Measurements from ENCODE around the gene LDLRAD2. TPM values are rescaled to one million over a fixed set of nuclear protein-coding genes. Genes with fewer than 3 reads are reported as not detected.

The LDLRAD2 gene
- total RNA-seq, 1 donor from 2014 or later, result not detected

DNA sequence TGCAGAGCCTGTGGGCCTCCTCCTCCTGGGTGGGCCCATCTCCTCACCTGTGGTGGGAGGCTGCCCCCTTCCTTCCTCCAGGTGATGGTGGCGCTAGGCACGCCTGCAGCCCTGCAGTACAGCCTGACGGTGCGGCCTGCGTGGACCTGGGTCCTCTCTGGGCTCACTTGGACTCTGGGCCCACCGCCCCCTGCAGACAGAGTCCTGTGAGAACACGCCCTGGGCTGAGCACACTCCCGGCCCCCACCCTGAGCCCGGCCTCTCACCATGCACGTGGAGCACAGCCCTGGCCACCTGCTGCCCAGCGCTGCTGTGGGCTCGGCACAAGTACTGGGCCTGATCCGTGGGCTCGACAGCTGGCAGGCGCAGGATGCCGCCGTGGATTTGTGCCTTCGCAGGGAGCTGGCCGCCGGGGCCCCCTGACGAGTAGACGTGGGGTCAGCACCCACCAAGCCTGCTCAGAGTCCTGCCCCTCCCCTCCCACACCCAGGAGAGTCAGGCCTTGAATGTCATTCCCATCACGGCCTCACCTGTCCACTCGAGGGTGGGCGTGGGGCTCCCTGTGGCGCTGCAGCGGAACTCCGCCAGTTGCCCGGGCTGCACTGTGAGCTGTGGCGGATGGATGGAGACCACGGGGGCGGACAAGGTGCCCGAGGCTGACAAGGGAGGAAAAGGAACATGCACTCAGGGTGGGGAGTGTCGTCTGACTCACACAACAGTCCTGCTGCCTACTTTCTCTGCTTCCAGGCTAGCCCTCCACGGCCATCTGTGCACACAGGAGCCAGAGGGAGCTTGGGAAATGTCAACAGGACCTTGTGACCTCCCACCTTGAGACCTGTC, 43.4 kb downstream of the LDLRAD2 start:
- Histone ChIP-seq H3K27me3 (ENCODE audit: control insufficient read depth, insufficient read depth, low read length) (no peaks in the 10 kb centered on the region), H3K36me3 (ENCODE audit: control insufficient read depth, insufficient read depth, low read length) (peaks cover 61% of the 10 kb centered on the region), H3K4me3 (ENCODE audit: low read depth, low read length) (no peak overlapping the region)
- FAIRE-seq, result no peak
- no peak for TF ChIP-seq CTCF (IDR thresholded peaks at IDR 0.05; ENCODE audit: insufficient read depth, low read length, severe bottlenecking)
- DNase-seq (ENCODE audit: low read depth), result peak; percentile 41

GRCh38 chr1:21857142-21857839, 45.2 kb downstream of the LDLRAD2 start:
- TF ChIP-seq CTCF (IDR thresholded peaks at IDR 0.05; ENCODE audit: insufficient read depth, low read length, severe bottlenecking), result no peak
- H3K27me3 ChIP-seq (ENCODE audit: control insufficient read depth, insufficient read depth, low read length), result no peaks in the 10 kb centered on the region
- FAIRE-seq, result no peak

GRCh38 chr1:21857840-21858670, 46.0 kb downstream of the LDLRAD2 start:
- Histone ChIP-seq H3K27me3 (ENCODE audit: control insufficient read depth, insufficient read depth, low read length) (no peaks in the 10 kb centered on the region), H3K4me3 (ENCODE audit: low read depth, low read length) (no peak overlapping the region), H3K36me3 (ENCODE audit: control insufficient read depth, insufficient read depth, low read length) (peaks cover 54% of the 10 kb centered on the region)
- no peak for FAIRE-seq
- no peak for DNase-seq (ENCODE audit: low read depth)
- no peak for TF ChIP-seq CTCF (IDR thresholded peaks at IDR 0.05; ENCODE audit: insufficient read depth, low read length, severe bottlenecking)

More at GRCh38 chr1:21857142-21857839, 45.2 kb downstream of the LDLRAD2 start:
- DNase-seq (ENCODE audit: low read depth), result no peak
- H3K4me3 ChIP-seq (ENCODE audit: low read depth, low read length), result no peak overlapping the region
- H3K36me3 ChIP-seq (ENCODE audit: control insufficient read depth, insufficient read depth, low read length), result peaks cover 59% of the 10 kb centered on the region

DNA sequence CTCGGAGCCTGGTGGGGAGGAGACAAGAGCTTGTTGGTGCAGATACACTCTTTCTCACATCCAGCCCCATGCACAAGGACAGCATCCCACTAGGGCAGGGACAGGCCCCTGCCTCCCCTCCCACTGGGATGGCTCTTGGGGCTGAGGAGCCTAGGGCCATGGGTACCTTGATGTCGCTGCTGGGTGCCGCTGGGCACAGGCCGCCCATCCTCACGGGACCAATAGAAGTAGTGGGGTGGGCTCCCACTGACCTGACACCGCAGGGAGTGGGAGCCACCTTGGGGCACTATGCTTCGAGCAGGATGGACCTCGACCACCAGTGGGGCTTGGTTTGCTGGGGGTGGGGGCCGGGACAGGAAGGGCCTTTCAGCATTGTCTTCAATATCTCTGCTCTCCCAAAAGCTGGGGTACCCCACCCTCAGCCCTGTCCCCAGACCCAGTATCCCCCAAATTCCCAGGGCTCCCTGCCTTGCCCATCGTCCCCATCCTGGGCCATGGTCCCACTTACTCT, 47.7 kb downstream of the LDLRAD2 start:
- TF ChIP-seq CTCF (IDR thresholded peaks at IDR 0.05; ENCODE audit: insufficient read depth, low read length, severe bottlenecking), result no peak
- FAIRE-seq, result no peak
- no peak for DNase-seq (ENCODE audit: low read depth)
- Histone ChIP-seq H3K27me3 (ENCODE audit: control insufficient read depth, insufficient read depth, low read length) (no peaks in the 10 kb centered on the region), H3K4me3 (ENCODE audit: low read depth, low read length) (no peak overlapping the region), H3K36me3 (ENCODE audit: control insufficient read depth, insufficient read depth, low read length) (peaks cover 48% of the 10 kb centered on the region)

GRCh38 chr1:21860971-21861370, 48.9 kb downstream of the LDLRAD2 start:
- Histone ChIP-seq H3K36me3 (ENCODE audit: control insufficient read depth, insufficient read depth, low read length) (peaks cover 46% of the 10 kb centered on the region), H3K4me3 (ENCODE audit: low read depth, low read length) (no peak overlapping the region), H3K27me3 (ENCODE audit: control insufficient read depth, insufficient read depth, low read length) (no peaks in the 10 kb centered on the region)
- FAIRE-seq (no peak), DNase-seq (ENCODE audit: low read depth) (no peak)
- no peak for TF ChIP-seq CTCF (IDR thresholded peaks at IDR 0.05; ENCODE audit: insufficient read depth, low read length, severe bottlenecking)
